ENCODE measurements around the gene PSME2.

PSME2 gene

DNA sequence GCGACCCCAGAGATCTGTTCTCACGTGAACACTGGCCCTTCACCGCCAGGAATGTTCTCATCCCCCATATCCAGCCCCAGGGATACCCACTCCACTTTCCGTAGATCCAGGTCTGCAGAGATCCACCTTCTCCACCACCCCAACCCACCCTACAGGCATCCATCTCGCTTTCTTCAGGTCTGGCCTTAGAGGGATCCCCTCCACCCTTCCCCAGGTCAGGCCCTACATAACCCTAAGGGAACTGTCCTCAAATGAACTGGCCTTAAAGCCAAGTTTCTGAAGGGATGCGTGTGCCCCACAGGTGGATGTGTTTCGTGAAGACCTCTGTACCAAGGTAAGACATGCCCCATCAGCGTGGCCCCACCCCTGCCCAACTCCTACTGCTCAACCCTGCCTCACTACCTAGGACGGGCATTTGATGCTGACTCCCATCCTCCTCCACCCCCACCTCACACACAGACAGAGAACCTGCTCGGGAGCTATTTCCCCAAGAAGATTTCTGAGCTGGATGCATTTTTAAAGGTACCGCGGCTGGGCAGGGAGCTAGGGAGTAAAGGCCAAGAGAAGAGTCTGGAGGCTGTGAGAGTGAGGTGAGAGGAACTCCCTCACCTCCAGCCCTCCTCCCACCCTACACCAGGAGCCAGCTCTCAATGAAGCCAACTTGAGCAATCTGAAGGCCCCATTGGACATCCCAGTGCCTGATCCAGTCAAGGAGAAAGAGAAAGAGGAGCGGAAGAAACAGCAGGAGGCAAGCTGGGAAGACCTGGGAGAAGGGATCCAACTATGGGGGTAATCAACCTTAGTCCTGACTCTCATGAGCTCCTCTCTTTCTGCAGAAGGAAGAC, 9.5 kb downstream of the PSME2 start:
- DNase-seq (ENCODE audit: extremely low read depth in 1 of 2, low read depth in 1 of 2) = no peak

GRCh38 chr14:24135834-24136683, 10.4 kb downstream of the PSME2 start, which contains the start of gene PSME1:
Gene PSME1, plus strand, starts transcription at chr14:24136194. Its CDS starts 69 bp downstream, at chr14:24136263.
- DNase-seq (ENCODE audit: extremely low read depth in 1 of 2, low read depth in 1 of 2) = peak; percentile 84 to 87

GRCh38 chr14:24135584-24135833, 10.9 kb downstream of the PSME2 start:
- DNase-seq (ENCODE audit: extremely low read depth in 1 of 2, low read depth in 1 of 2) = no peak

DNA sequence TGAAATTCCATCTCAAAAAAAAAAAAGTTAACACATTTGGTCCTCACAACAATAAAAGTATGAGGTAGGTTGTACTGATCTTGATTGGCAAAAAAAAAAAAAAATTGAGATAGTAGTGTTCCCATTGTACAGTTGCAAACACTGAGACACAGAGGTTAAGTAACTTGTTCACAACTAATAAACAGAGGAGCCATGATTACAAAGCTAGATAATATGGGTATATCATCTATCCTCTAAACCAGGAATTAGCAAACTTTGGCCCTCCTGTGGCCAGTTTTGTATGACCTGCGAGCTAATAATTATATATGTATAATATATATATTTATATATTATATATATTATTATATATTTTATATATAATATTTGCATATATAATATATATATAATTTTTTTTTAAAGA, 12.7 kb downstream of the PSME2 start:
- no peak for DNase-seq (ENCODE audit: extremely low read depth in 1 of 2, low read depth in 1 of 2)

- DNase-seq (ENCODE audit: extremely low read depth in 1 of 2, low read depth in 1 of 2) = no peak
Measured at GRCh38 chr14:24132976-24133375, 13.4 kb downstream of the PSME2 start.

DNA sequence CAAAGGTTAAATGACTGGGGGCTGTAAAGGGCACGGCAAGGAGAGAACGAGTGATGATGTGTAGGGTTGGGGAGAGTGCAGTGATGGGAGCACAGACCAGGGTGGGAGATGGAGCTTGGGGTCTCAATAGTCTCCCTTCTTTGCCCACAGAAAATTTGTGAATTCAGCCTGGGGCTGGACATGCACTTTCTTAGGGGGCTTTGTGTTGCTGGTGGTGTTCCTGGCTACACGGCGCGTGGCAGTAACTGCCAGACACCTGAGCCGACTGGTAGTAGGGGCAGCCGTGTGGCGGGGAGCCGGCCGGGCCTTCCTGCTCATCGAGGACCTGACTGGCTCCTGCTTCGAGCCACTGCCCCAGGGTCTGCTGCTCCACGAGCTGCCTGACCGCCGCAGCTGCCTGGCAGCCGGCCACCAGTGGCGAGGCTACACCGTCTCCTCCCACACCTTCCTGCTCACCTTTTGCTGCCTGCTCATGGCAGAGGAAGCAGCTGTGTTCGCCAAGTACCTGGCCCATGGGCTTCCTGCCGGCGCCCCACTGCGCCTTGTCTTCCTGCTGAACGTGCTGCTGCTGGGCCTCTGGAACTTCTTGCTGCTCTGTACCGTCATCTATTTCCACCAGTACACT, 14.2 kb downstream of the PSME2 start:
- no peak for DNase-seq (ENCODE audit: extremely low read depth in 1 of 2, low read depth in 1 of 2)

DNA sequence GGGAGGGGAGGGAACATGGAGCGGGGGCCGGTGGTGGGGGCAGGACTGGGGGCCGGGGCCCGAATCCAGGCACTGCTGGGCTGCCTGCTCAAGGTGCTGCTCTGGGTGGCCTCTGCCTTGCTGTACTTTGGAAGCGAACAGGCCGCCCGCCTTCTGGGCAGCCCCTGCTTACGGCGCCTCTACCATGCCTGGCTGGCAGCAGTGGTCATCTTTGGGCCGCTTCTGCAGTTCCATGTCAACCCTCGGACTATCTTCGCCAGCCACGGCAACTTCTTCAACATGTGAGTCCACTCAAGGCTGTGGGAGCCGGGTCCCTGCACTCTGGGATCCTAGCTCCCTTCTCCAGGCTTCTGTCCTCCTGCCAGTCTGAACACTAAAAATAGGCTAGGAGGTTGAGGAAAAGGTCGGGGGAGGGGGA, 14.9 kb downstream of the PSME2 start:
- DNase-seq (ENCODE audit: extremely low read depth in 1 of 2, low read depth in 1 of 2) = no peak

DNA sequence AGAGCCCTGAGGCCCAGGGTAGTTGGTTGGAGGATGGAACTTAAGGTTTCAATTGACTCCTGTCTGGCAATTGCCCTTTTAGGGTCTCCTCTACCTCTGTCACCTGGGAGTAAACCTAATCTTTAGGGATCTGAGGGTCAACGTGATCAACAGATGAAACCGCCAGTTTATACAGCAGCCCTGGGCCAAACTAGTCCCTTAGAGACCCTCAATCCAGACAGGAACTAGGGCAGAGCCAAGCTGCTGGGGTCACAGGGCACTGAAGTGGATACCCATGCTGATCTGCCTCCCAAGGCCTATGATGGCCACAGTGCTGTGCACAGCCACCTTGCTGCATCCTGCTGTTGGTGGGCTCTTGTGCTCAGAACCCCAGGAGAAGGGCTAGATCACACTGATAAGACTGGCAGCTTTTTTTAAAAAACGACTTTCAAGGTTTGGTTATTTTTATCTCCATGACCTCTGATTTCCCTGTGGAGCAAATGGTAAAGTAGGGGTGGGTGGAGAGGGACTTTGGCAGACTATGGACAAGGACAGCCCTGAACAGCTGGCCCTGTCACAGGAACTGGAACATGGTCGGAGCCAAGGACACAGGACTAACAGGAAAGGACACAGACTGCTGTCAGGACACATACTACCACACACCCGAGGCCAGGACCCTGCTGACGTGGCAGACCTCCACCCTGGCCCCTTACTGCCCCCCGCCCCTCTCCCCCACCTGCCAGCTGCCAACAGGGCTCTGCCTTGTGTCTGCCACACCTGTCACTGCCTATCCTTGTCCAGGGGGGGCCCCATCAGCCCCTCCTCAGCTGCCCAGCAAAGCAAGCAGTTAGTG, 15.5 kb downstream of the PSME2 start:
- DNase-seq (ENCODE audit: extremely low read depth in 1 of 2, low read depth in 1 of 2) = no peak

DNA sequence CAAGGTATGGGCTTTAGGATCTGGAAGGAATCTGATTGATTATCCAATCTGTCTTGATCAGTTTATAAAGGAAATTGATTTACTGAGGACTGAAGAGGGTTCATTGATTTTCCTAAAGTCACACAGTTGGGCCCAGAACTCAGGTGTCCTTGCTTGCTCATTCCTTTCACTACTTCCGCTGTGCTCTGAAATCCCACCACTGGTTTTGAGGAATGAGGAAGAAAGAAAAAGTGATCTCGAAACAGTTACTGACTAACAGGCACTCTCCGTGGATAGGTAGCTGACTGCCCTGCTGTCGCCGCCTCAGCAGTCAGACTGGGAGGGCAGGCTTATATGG, 16.1 kb downstream of the PSME2 start, which contains the start of gene FITM1:
TSS of gene FITM1 (plus strand) at position 280 of the 337 bp plus-strand sequence. CDS start 905 bp downstream, outside the sequence.
- no peak for DNase-seq (ENCODE audit: extremely low read depth in 1 of 2, low read depth in 1 of 2)

DNA sequence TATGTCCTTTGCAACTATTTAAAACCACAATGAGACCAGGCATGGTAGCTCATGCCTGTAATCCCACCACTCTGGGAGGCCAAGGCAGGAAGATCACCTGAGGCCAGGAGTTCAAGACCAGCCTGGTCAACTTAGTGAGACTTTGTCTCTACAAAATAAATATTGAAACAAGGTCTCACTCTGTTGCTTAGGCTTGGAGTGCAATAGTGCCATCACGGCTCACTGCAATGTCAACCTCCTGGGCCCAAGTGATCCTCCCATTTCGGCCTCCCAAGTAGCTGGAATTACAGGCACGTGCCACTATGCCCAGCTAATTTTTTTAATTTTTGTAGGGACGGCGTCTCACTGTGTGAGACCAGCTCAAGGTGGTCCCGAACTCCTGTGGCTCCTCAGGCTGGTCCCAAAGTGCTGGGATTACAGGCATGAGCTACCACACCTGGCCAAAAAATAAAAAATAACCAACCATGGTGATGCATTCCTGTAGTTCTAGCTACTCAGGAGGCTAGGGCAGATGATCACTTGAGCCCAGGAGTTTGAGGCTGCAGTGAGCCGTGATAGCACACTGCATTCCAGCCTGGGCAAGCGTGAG, 16.9 kb downstream of the PSME2 start:
- DNase-seq (ENCODE audit: extremely low read depth in 1 of 2, low read depth in 1 of 2) = no peak

GRCh38 chr14:24127673-24128072, 18.7 kb downstream of the PSME2 start:
- no peak for DNase-seq (ENCODE audit: extremely low read depth in 1 of 2, low read depth in 1 of 2)

GRCh38 chr14:24126939-24127338, 19.5 kb downstream of the PSME2 start:
- no peak for DNase-seq (ENCODE audit: extremely low read depth in 1 of 2, low read depth in 1 of 2)

DNA sequence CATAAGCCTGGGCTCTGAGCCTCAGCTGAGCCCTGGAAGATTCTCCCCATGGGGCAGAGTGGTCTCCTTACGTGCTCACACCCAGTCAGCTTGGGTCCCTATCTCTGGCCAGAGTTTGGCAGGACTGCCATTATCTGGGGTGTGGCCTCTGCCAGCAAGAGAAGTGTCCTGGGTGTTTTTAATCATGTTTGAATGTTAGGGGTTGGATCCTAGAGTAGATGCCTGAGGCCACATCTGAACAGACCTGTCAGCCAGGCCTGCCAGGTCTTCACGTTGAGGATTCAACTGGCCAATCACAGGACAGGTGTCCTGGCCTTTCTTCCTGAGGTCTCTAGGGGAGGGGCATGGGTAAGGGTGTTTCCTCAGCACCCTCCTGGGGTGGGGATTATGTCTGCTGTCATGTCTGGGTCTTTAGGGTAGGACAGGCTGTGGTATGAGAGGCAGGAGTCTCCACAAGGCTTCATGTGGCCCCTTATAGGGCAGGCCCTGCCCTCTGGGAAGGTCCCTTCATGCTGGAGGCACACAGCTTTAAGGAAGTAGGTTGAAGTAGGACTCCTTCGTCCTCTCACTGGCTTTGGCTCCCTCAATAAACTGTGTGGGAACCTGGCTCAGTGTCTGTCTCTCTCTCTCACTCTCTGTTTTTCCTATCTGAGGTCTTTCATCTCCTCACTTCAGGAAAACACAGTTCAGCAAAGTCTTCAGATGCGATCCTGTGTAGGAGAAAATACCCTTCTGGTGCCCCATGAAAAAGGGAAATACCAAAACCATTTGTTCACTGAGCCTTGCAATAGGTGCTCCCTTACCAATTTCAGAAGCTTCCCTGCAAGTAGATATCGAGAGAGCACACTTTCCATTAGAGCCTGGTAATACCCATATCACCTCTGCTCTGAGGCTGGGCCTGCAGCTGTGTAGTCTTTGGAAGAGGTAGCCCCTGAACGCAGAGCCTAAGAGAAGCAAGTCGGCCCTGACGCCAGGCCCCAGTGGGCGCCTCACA, 22.7 kb downstream of the PSME2 start:
- no peak for DNase-seq (ENCODE audit: extremely low read depth in 1 of 2, low read depth in 1 of 2)

DNA sequence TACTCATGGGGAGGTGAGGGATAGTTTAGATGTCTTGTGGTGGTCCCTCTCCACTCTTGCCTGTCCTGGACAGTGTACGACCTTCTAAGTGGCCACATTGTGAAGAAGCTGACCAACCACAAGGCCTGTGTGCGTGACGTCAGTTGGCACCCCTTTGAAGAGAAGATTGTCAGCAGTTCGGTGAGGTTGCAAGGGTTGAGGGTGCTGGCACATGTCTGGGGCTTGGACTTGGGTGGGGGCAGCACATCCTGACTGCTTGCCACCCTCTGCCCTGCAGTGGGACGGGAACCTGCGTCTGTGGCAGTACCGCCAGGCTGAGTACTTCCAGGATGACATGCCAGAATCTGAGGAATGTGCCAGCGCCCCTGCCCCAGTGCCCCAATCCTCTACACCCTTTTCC, 23.5 kb downstream of the PSME2 start:
- no peak for DNase-seq (ENCODE audit: extremely low read depth in 1 of 2, low read depth in 1 of 2)

DNA sequence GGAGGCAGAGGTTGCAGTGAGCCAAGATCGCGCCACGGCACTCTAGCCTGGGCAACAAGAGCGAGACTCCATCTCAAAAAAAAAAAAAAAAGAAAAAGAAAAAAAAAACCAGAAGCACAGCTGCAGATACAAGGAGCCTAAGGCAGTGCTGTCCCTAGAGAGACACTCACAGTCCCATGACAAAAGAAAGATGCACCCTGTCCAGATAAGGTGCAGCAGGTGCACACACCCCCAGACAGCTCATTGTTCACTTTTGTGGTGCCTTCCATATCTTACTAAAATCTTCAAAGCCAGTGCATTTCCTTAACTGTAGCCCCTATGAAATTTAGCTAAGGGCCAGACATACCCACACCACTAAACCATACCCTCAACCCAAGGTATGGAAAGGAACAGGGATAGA, 24.0 kb downstream of the PSME2 start:
- no peak for DNase-seq (ENCODE audit: extremely low read depth in 1 of 2, low read depth in 1 of 2)

DNA sequence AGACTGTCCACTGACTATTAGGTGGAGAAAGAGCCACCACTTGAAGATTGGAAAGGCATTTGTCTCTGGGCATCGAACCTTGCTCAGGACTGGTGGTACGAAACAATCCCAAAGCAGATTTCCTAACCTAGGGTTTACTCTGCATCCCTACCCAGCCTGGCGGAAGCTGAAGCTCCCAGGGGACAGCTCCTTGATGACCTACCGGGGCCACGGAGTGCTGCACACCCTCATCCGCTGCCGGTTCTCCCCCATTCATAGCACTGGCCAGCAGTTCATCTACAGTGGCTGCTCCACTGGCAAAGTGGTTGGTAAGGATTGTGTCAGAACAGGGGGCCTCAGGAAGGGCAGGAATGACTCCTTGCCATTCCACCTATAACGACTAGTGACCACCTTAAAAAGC, 25.2 kb downstream of the PSME2 start:
- DNase-seq (ENCODE audit: extremely low read depth in 1 of 2, low read depth in 1 of 2) = no peak

DNA sequence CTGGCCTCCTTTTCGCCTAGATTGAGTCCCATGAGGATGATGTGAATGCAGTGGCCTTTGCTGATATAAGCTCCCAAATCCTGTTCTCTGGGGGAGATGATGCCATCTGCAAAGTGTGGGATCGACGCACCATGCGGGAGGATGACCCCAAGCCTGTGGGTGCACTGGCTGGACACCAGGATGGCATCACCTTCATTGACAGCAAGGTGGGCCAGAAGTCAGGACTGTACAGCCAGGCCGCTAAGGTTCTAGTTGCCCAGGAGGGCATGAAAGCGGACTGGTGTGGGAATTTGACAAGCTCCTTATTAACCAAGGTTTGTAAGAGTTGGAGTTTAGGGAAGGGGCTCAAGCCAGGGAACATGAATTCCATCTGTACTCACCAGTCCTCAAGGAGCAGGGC, 26.7 kb downstream of the PSME2 start:
- no peak for DNase-seq (ENCODE audit: extremely low read depth in 1 of 2, low read depth in 1 of 2)

- no peak for DNase-seq (ENCODE audit: extremely low read depth in 1 of 2, low read depth in 1 of 2)
Measured at GRCh38 chr14:24117179-24117578, 29.2 kb downstream of the PSME2 start.

- no peak for DNase-seq (ENCODE audit: extremely low read depth in 1 of 2, low read depth in 1 of 2)
Measured at GRCh38 chr14:24116128-24116814, 30.1 kb downstream of the PSME2 start.
